PC-9 (cell line): ENCODE data around the gene GID8. TPM values are rescaled to one million over a fixed set of nuclear protein-coding genes. Genes with fewer than 3 reads are reported as not detected.
A peak's percentile ranks its signal among the peaks of the same experiment; 100 is the strongest.

ENCODE experiments used
- BruUV-seq: library from RNA; stranded (reverse); fragments of 400-500 nt; replicated peaks from 2 replicates; lab custom pipeline; 2021; lab: Mats Ljungman, UMichigan
- CTCF ChIA-PET: fragments of 300-600 bp; sonication (Branson Sonifier 250); formaldehyde crosslinking; loops from one replicate; lab custom pipeline; 2022; ENCODE audit warnings: antibody characterized with exemption; lab: Charles Lee
- POLR2A ChIA-PET: fragments of 300-600 bp; sonication (Branson Sonifier 250); formaldehyde crosslinking; loops from one replicate; lab custom pipeline; 2022; ENCODE audit warnings: antibody characterized with exemption; ENCODE audit not compliant: unreplicated experiment; lab: Charles Lee
- DNase-seq, 2 experiments: peaks; one replicate each; pipeline versions ENCODE4 v3.0.0 to v3.0.0-alpha.2; 2015 to 2022; ENCODE audit warnings: mixed read lengths in 1 of 2
- H2AFZ ChIP-seq: fragments of 200-600 bp; sonication (generic); 2 replicates; pipeline ENCODE4 v1.8.1; 2017; ENCODE audit warnings: antibody characterized with exemption
- H3F3A ChIP-seq: fragments of 200-600 bp; sonication (generic); 2 replicates; pipeline ENCODE4 v1.8.1; 2017; ENCODE audit warnings: antibody characterized with exemption, mild to moderate bottlenecking, low read depth; ENCODE audit not compliant: insufficient read depth
- H3K27ac ChIP-seq: fragments of 200-600 bp; sonication (generic); 2 replicates; pipeline ENCODE4 v1.6.1; 2016; ENCODE audit warnings: mixed run types
- H3K27me3 ChIP-seq: fragments of 200-600 bp; sonication (generic); 2 replicates; pipeline ENCODE4 v1.6.1; 2016; ENCODE audit warnings: low read depth, mixed run types; ENCODE audit not compliant: insufficient read depth
- H3K36me3 ChIP-seq: fragments of 200-600 bp; sonication (generic); 2 replicates; pipeline ENCODE4 v1.6.1; 2016; ENCODE audit warnings: low read depth, mixed run types
- H3K4me1 ChIP-seq: fragments of 200-600 bp; sonication (generic); replicated peaks from 2 replicates; pipeline ENCODE4 v1.6.1; 2016; ENCODE audit warnings: mixed run types; ENCODE audit not compliant: insufficient read depth
- H3K4me2 ChIP-seq: fragments of 200-600 bp; sonication (generic); 2 replicates; pipeline ENCODE4 v1.6.1; 2017; ENCODE audit warnings: mixed run types
- H3K4me3 ChIP-seq: fragments of 200-600 bp; sonication (generic); 2 replicates; pipeline ENCODE4 v1.6.1; 2016; ENCODE audit warnings: mixed run types
- H3K79me2 ChIP-seq: fragments of 200-600 bp; sonication (generic); 2 replicates; pipeline ENCODE4 v1.6.1; 2017; ENCODE audit warnings: low read depth, mixed run types
- H3K9me2 ChIP-seq: fragments of 200-600 bp; sonication (generic); 2 replicates; pipeline ENCODE4 v1.8.1; 2017; ENCODE audit warnings: mild to moderate bottlenecking; ENCODE audit not compliant: insufficient read depth
- H3K9me3 ChIP-seq: fragments of 200-600 bp; sonication (generic); 2 replicates; pipeline ENCODE4 v1.8.1; 2016; ENCODE audit warnings: low read depth; ENCODE audit not compliant: insufficient read depth
- H4K20me1 ChIP-seq: fragments of 200-600 bp; sonication (generic); 2 replicates; pipeline ENCODE4 v1.8.1; 2017; ENCODE audit not compliant: insufficient read depth
- CTCF ChIP-seq: fragments of 200-600 bp; sonication (generic); conservative IDR thresholded peaks from 2 replicates; pipeline ENCODE4 v1.6.1; 2017; ENCODE audit warnings: mixed run types, antibody characterized with exemption, mild to moderate bottlenecking, moderate library complexity
- EZH2 ChIP-seq: fragments of 200-600 bp; sonication (generic); IDR thresholded peaks from 2 replicates; pipeline ENCODE4 v1.8.0; 2017; ENCODE audit warnings: antibody characterized with exemption, low read depth
- intact Hi-C: fragments of 100-400 bp; cut with micrococcal nuclease; formaldehyde crosslinking; loops from one replicate; pipeline ENCODE4 v1.10.0; 2022; ENCODE audit not compliant: unreplicated experiment
- total RNA-seq: library from RNA; stranded (reverse); gene quantifications from 2 replicates; pipeline ENCODE4 v1.2.3, GENCODE V29; 2021

The GID8 gene
- total RNA-seq, 1 experiment from 2014 or later: 45.7 TPM

- ChIA-PET POLR2A (interaction anchor here (0.7 kb wide), 1 partner anchor 18 kb away, joined by 3 read pairs; no protein-coding TSS in a partner anchor), CTCF (interaction anchor here (0.8 kb wide), 1 partner anchor 31 kb away, joined by 3 read pairs; no protein-coding TSS in a partner anchor)
- DNase-seq: no peak
- Histone ChIP-seq H3K4me2 (no peak overlapping the region), H3K4me3 (no peak overlapping the region), H3K9me3 (no peaks in the 10 kb centered on the region), H2AFZ (no peak overlapping the region), H3K27me3 (no peaks in the 10 kb centered on the region), H3K9me2 (no peaks in the 10 kb centered on the region), H3K27ac (no peak overlapping the region), H4K20me1 (peaks cover 100% of the 10 kb centered on the region), H3F3A (peaks cover 14% of the 10 kb centered on the region; the same call in 1 of the 2 replicates), H3K36me3 (no peaks in the 10 kb centered on the region; the same call in 1 of the 2 replicates), H3K4me1 (peaks cover 14% of the 10 kb centered on the region), H3K79me2 (peaks cover 100% of the 10 kb centered on the region)
- intact Hi-C loops: no loop called here
- TF ChIP-seq CTCF: no peak
- TF ChIP-seq EZH2: no peak
- BruUV-seq: no TSS peak
Observed at GRCh38 chr20:62918831-62919230, 19.1 kb upstream of the GID8 start.

GRCh38 chr20:62920039-62920645, 17.8 kb upstream of the GID8 start:
- H3K27ac ChIP-seq: no peak overlapping the region
- POLR2A ChIA-PET: no interaction called here
- H3K79me2 ChIP-seq: peaks cover 100% of the 10 kb centered on the region
- TF ChIP-seq CTCF (no peak), EZH2 (no peak)
- H3K36me3 ChIP-seq: no peaks in the 10 kb centered on the region
- H3K4me2 ChIP-seq: no peak overlapping the region
- H3K4me3 ChIP-seq: no peak overlapping the region
- no peak for DNase-seq
- H4K20me1 ChIP-seq: peaks cover 100% of the 10 kb centered on the region
- peaks cover 27% of the 10 kb centered on the region for H3K4me1 ChIP-seq
- BruUV-seq: no TSS peak
- H3K9me3 ChIP-seq: no peaks in the 10 kb centered on the region
- intact Hi-C loops: no loop called here
- no peaks in the 10 kb centered on the region for H3K27me3 ChIP-seq
- no peaks in the 10 kb centered on the region for H3K9me2 ChIP-seq
- H3F3A ChIP-seq: peaks cover 19% of the 10 kb centered on the region; the same call in 1 of the 2 replicates
- H2AFZ ChIP-seq: no peak overlapping the region
- CTCF ChIA-PET: interaction anchor here (1.1 kb wide), 1 partner anchor 19 kb away, joined by 4 read pairs; no protein-coding TSS in a partner anchor

GRCh38 chr20:62921119-62921687, 16.7 kb upstream of the GID8 start:
- Histone ChIP-seq H3K9me2 (no peaks in the 10 kb centered on the region), H3K4me2 (no peak overlapping the region), H3F3A (peaks cover 26% of the 10 kb centered on the region; the same call in 1 of the 2 replicates), H3K27me3 (no peaks in the 10 kb centered on the region), H3K4me3 (no peak overlapping the region), H4K20me1 (peaks cover 92% of the 10 kb centered on the region), H3K27ac (no peak overlapping the region), H3K79me2 (peaks cover 98% of the 10 kb centered on the region), H3K4me1 (peaks cover 27% of the 10 kb centered on the region), H3K9me3 (no peaks in the 10 kb centered on the region), H2AFZ (no peak overlapping the region), H3K36me3 (no peaks in the 10 kb centered on the region)
- no peak for TF ChIP-seq EZH2
- TF ChIP-seq CTCF: peak; percentile 69
- POLR2A ChIA-PET: no interaction called here
- CTCF ChIA-PET: interaction anchor here (0.6 to 1.1 kb wide), 3 partner anchors 14 to 60 kb away, joined by 3 to 4 read pairs (median 4); no protein-coding TSS in a partner anchor
- DNase-seq: peak; percentile 53 to 56
- intact Hi-C loops: no loop called here
- BruUV-seq: no TSS peak
